Liver (tissue), 9 donors: ENCODE results near the gene SNRNP70. TPM values are rescaled to one million over a fixed set of nuclear protein-coding genes. Genes with fewer than 3 reads are reported as not detected.
"Not testable (repeated sequence)": the region's sequence is repeated elsewhere in the genome, so short reads cannot be mapped to it uniquely, and the experiment has no call there.

Experiments
- DNase-seq: peaks from one replicate; pipeline ENCODE4 v3.0.0-alpha.2; 2017; ENCODE audit warnings: low spot score
- H3K27ac ChIP-seq, 2 donors: one replicate each; pipeline ENCODE4 v1.7.0; 2013; ENCODE audit warnings: inconsistent platforms in 2 of 2, low read length in 2 of 2, control low read depth in 1 of 2, low read depth in 1 of 2, mild to moderate bottlenecking in 1 of 2
- H3K27me3 ChIP-seq, 4 donors: one replicate each; pipeline versions ENCODE4 v1.6.1 to v1.7.0; 2013; ENCODE audit warnings: low read length in 3 of 4, inconsistent platforms in 1 of 4, mild to moderate bottlenecking in 1 of 4, moderate library complexity in 1 of 4; ENCODE audit not compliant: control insufficient read depth in 4 of 4, insufficient read depth in 4 of 4
- H3K36me3 ChIP-seq, 4 donors: one replicate each; pipeline versions ENCODE4 v1.6.1 to v1.7.0; 2013; ENCODE audit warnings: low read length in 3 of 4, mild to moderate bottlenecking in 3 of 4, low read depth in 1 of 4, moderate library complexity in 1 of 4; ENCODE audit not compliant: control insufficient read depth in 4 of 4, insufficient read depth in 3 of 4
- H3K4me1 ChIP-seq, 4 donors: one replicate each; pipeline versions ENCODE4 v1.6.1 to v1.7.0; 2013; ENCODE audit warnings: low read length in 3 of 4, mild to moderate bottlenecking in 3 of 4, moderate library complexity in 1 of 4; ENCODE audit not compliant: control insufficient read depth in 4 of 4, insufficient read depth in 4 of 4
- H3K4me3 ChIP-seq, 3 donors: one replicate each; pipeline versions ENCODE4 v1.6.1 to v1.7.0; 2013; ENCODE audit warnings: low read length in 3 of 3, control low read depth in 1 of 3, low read depth in 1 of 3, mild to moderate bottlenecking in 1 of 3
- H3K9ac ChIP-seq, 2 donors: one replicate each; pipeline ENCODE4 v1.7.0; 2013; ENCODE audit warnings: low read length in 2 of 2, mild to moderate bottlenecking in 2 of 2, moderate library complexity in 2 of 2, control low read depth in 1 of 2, low read depth in 1 of 2
- H3K9me3 ChIP-seq, 4 donors: one replicate each; pipeline versions ENCODE4 v1.6.1 to v1.7.0; 2013; ENCODE audit warnings: low read length in 3 of 4; ENCODE audit not compliant: control insufficient read depth in 4 of 4
- CTCF ChIP-seq: fragments of 150-350 bp; IDR thresholded peaks from 2 replicates; pipeline ENCODE4 v1.5.1; 2017; ENCODE audit warnings: improper control_type of control experiment, low read depth, low read length; ENCODE audit not compliant: missing input control
- EGR1 ChIP-seq, 2 donors: IDR thresholded peaks; 2 replicates each; pipeline ENCODE4 v1.6.1; 2016 to 2018; ENCODE audit warnings: antibody characterized with exemption in 2 of 2, low read depth in 2 of 2
- FOXA1 ChIP-seq: IDR thresholded peaks from 2 replicates; pipeline ENCODE4 v1.6.1; 2016; ENCODE audit warnings: antibody characterized with exemption
- FOXA2 ChIP-seq: IDR thresholded peaks from 2 replicates; pipeline ENCODE4 v1.6.1; 2016; ENCODE audit warnings: antibody characterized with exemption
- GABPA ChIP-seq, 2 donors: IDR thresholded peaks in 1 of 2; conservative IDR thresholded peaks in 1 of 2; 2 replicates each; pipeline ENCODE4 v1.6.1; 2016; ENCODE audit warnings: antibody characterized with exemption in 2 of 2, mild to moderate bottlenecking in 1 of 2, moderate library complexity in 1 of 2
- HNF4A ChIP-seq, 2 donors: conservative IDR thresholded peaks; 2 replicates each; pipeline ENCODE4 v1.6.1; 2016; ENCODE audit warnings: antibody characterized with exemption in 2 of 2, mild to moderate bottlenecking in 2 of 2
- HNF4G ChIP-seq: IDR thresholded peaks from 2 replicates; pipeline ENCODE4 v1.6.1; 2016; ENCODE audit warnings: antibody characterized with exemption
- JUND ChIP-seq, 2 donors: IDR thresholded peaks; 2 replicates each; pipeline ENCODE4 v1.6.1; 2016; ENCODE audit warnings: antibody characterized with exemption in 2 of 2
- MAX ChIP-seq: IDR thresholded peaks from 2 replicates; pipeline ENCODE4 v1.6.1; 2016; ENCODE audit warnings: antibody characterized with exemption
- NR2F2 ChIP-seq: IDR thresholded peaks from 2 replicates; pipeline ENCODE4 v1.6.1; 2016; ENCODE audit warnings: antibody characterized with exemption
- RAD21 ChIP-seq, 2 donors: IDR thresholded peaks; 2 replicates each; pipeline ENCODE4 v1.6.1; 2016; ENCODE audit warnings: antibody characterized with exemption in 2 of 2, mild to moderate bottlenecking in 2 of 2
- REST ChIP-seq: IDR thresholded peaks from 2 replicates; pipeline ENCODE4 v1.6.1; 2016; ENCODE audit warnings: antibody characterized with exemption, mild to moderate bottlenecking
- RXRA ChIP-seq, 2 donors: IDR thresholded peaks; 2 replicates each; pipeline ENCODE4 v1.6.1; 2017 to 2018; ENCODE audit warnings: antibody characterized with exemption in 2 of 2, mild to moderate bottlenecking in 1 of 2
- SP1 ChIP-seq: IDR thresholded peaks from 2 replicates; pipeline ENCODE4 v1.6.1; 2018; ENCODE audit warnings: antibody characterized with exemption, mild to moderate bottlenecking
- TAF1 ChIP-seq: conservative IDR thresholded peaks from 2 replicates; pipeline ENCODE4 v1.6.1; 2016; ENCODE audit warnings: antibody characterized with exemption, mild to moderate bottlenecking
- YY1 ChIP-seq: IDR thresholded peaks from 2 replicates; pipeline ENCODE4 v1.6.1; 2016; ENCODE audit warnings: antibody characterized with exemption, mild to moderate bottlenecking
- ZBTB33 ChIP-seq: IDR thresholded peaks from 2 replicates; pipeline ENCODE4 v1.6.1; 2016; ENCODE audit warnings: antibody characterized with exemption
- WGBS: extraction: QIAGEN DNeasy Blood & Tissue Kit; methylation state at CpG from one replicate; pipeline ENCODE4 v1.1.7; 2013; 5-methylcytosine and 5-hydroxymethylcytosine counted together
- polyA plus RNA-seq, 2 donors: library from polyadenylated mRNA; stranded (reverse) in 1 of 2; unstranded in 1 of 2; fragments of 200-250 nt in 1 of 2; fragments of >200 nt in 1 of 2; fragmentation: Nextera tagmentation in 1 of 2; extraction: Ambion mirVana in 1 of 2; gene quantifications; one replicate each; pipeline versions ENCODE4 v1.2.1 to v1.2.3, GENCODE V29; 2013 to 2015
- total RNA-seq, 2 donors: library from RNA; depleted of rRNA; stranded (reverse); fragments of >200 nt; gene quantifications; one replicate each; pipeline ENCODE4 v1.2.3, GENCODE V29; 2014
- donor health status: healthy.
- donor health status: healthy.
- donor health status: healthy.
- donor health status: healthy.
- donor health status: healthy.

SNRNP70 gene
- total and polyA plus RNA-seq, 4 donors: 34.2 to 166 (median 94.8) TPM

DNA sequence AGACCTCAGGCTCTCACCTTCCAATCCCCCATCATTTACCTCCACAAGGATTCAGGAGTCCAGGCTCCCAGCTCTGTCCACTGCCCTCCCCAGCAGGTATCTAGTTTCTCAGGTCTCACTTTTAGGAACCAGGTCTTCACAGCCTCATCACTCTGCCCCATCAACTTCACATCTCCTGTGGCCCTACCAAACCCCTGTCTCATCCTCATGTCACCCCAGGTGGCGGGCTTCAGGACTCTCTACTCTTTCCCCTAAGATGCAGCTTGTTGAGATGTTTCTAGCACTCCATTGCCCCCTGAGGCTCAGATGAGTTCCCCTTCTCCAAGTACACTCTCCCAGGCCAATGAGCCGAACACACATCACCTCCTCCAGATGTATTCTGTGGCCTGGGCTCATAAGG is 35.6 kb downstream of the SNRNP70 start:
- TF ChIP-seq YY1 (no peak), NR2F2 (no peak), HNF4G (no peak), HNF4A (conservative IDR thresholded peaks at IDR 0.05) (no peak), MAX (no peak), TAF1 (no peak), JUND (IDR thresholded peaks at IDR 0.05) (no peak), ZBTB33 (no peak), RXRA (IDR thresholded peaks at IDR 0.05) (no peak), CTCF (no peak), REST (no peak), GABPA (IDR thresholded peaks at IDR 0.05 in 1 of 2, conservative IDR thresholded peaks at IDR 0.05 in 1 of 2) (no peak), FOXA2 (no peak), RAD21 (IDR thresholded peaks at IDR 0.05) (no peak), FOXA1 (no peak), SP1 (no peak), EGR1 (IDR thresholded peaks at IDR 0.05; ENCODE audit: low read depth in 2 of 2) (no peak)
- no peak for DNase-seq
- Histone ChIP-seq H3K36me3 (no peaks in the 10 kb centered on the region), H3K9ac (no peak overlapping the region), H3K4me3 (no peak overlapping the region), H3K27ac (no peak overlapping the region), H3K27me3 (no peaks in the 10 kb centered on the region), H3K4me1 (peaks cover 11 to 37% (median 20%) of the 10 kb centered on the region in 4 donors), H3K9me3 (no peaks in the 10 kb centered on the region)
- 97% methylated on average over 2 of the region's 2 CpGs for WGBS

- H3K9me3 ChIP-seq, H3K9ac ChIP-seq, DNase-seq, H3K4me3 ChIP-seq, H3K27me3 ChIP-seq, H3K27ac ChIP-seq, H3K36me3 ChIP-seq: not testable (repeated sequence)
- peaks cover 11 to 28% (median 16%) of the 10 kb centered on the region in 4 donors for H3K4me1 ChIP-seq
- whole genome bisulfite sequencing: 81% methylated on average over 10 of the region's 10 CpGs
These were observed 36.6 kb downstream of the SNRNP70 start for GRCh38 chr19:49121841-49122240.

GRCh38 chr19:49123285-49123684 is 38.0 kb downstream of the SNRNP70 start:
- not testable (repeated sequence) for H3K9ac ChIP-seq, H3K9me3 ChIP-seq, H3K27me3 ChIP-seq, H3K4me3 ChIP-seq, DNase-seq, H3K36me3 ChIP-seq, H3K27ac ChIP-seq
- WGBS: 78% methylated on average over 11 of the region's 11 CpGs
- H3K4me1 ChIP-seq: peaks cover 4 to 24% (median 12%) of the 10 kb centered on the region in 4 donors
